Measurements from ENCODE around the gene CREBZF.
"Not testable (repeated sequence)": the region's sequence is repeated elsewhere in the genome, so short reads cannot be mapped to it uniquely, and the experiment has no call there.

The CREBZF gene

DNA sequence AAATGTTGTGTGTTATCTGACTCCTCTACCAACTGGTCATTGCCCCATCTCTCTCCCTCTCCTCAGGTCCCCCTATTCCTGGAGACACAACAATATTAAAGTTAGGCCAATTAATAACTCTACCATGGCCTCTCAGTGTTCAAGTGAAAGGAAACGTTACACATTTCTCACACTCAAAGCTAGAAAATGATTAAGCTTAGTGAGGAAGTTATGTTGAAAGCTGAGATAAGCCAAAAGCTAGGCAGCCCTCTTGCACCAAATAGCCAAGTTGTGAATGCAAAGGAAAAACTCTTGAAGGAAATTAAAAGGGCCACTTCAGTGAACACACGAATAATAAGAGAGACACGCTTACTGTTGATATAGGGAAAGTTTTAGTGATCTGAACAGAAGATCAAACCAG is 44.7 kb downstream of the CREBZF start:
- DNase-seq = no peak

DNA sequence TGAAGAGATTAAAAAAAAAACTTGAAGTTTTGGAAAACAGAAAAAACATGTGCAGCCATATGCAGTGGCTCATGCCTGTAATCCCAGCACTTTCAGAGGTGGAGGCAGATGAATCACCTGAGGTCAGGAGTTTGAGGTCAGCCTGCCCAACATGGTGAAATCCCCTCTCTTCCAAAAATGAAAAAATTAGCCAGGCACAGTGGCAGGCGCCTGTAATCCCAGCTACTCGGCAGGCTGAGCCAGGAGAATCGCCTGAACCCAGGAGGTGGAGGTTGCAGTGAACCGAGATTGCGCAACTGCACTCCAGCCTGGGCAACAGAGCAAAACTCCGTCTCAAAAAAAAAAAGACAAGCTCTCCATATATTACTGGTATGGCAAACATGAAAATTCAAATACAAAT is 45.4 kb downstream of the CREBZF start:
- DNase-seq = no peak

DNA sequence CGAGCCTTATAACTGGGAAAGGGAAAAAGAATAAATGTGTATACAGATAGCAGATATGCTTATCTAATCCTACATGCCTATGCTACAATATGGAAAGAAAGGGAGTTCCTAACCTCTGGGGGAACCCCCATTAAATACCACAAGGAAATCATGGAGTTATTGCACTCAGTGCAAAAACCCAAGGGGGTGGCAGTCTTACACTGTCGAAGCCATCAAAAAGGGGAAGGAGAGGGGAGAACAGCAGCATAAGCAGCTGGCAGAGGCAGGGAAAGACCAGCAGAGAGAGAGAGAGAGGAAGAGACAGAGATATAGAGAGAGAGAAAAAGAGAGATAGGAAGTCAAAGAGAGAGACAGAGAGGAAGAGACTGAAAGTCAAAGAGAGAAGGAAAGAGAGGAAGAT is 53.3 kb downstream of the CREBZF start:
- DNase-seq = not testable (repeated sequence)

Data from activated CD8-positive, alpha-beta memory T cell treated with anti-CD3 and anti-CD28 coated beads, Interleukin-2, amount 50 U/mL, for 4 hours (primary cell).